Panc1 (cell line): ENCODE data around the gene AGPAT3.

Experiments used
- CTCF ChIP-seq: fragments of 450-650 bp; IDR thresholded peaks from 2 replicates; pipeline ENCODE4 v1.5.1; 2017; ENCODE audit warnings: mild to moderate bottlenecking
- TCF7L2 ChIP-seq: IDR thresholded peaks from 2 replicates; pipeline ENCODE4 v1.6.1; 2011; ENCODE audit warnings: mild to moderate bottlenecking, low read depth, low read length, inconsistent platforms

- TF ChIP-seq TCF7L2 (no peak), CTCF (no peak)
Observed at GRCh38 chr21:43825242-43825935, 39.6 kb upstream of the AGPAT3 start.
